Measurements from ENCODE around the gene TEX13A.
A peak's percentile ranks its signal among the peaks of the same experiment; 100 is the strongest.

TEX13A gene

GRCh38 chrX:105190252-105190853, 30.1 kb downstream of the TEX13A start:
- no peaks in the 10 kb centered on the region for H3K9me2 ChIP-seq (replicated peaks; ENCODE audit: low read depth, low read length)
- H3K79me2 ChIP-seq (ENCODE audit: insufficient read depth, low read length): no peaks in the 10 kb centered on the region
- no peaks in the 10 kb centered on the region for H4K20me1 ChIP-seq (ENCODE audit: insufficient read depth, low read length, poor library complexity, severe bottlenecking)
- H3K9me3 ChIP-seq (ENCODE audit: insufficient read depth, low read depth, low read length): no peaks in the 10 kb centered on the region
- no peak overlapping the region for H3K4me3 ChIP-seq (ENCODE audit: low read length, poor library complexity, severe bottlenecking)
- H3K9ac ChIP-seq (ENCODE audit: low read depth, low read length, poor library complexity, severe bottlenecking): no peak overlapping the region
- TF ChIP-seq EZH2phosphoT487 (IDR thresholded peaks at IDR 0.05; ENCODE audit: borderline replicate concordance): no peak
- peak; percentile 72 for TF ChIP-seq CTCF (conservative IDR thresholded peaks at IDR 0.05; ENCODE audit: low read length)
- no peak overlapping the region for H3K4me2 ChIP-seq (ENCODE audit: low read depth, low read length, poor library complexity, severe bottlenecking)
- H2AFZ ChIP-seq (ENCODE audit: low read length): no peak overlapping the region
- H3K36me3 ChIP-seq (ENCODE audit: insufficient read depth, low read length): no peaks in the 10 kb centered on the region
- H3K4me1 ChIP-seq (ENCODE audit: insufficient read depth, low read length, poor library complexity, severe bottlenecking): no peaks in the 10 kb centered on the region
- H3K27me3 ChIP-seq (ENCODE audit: insufficient read depth, low read length, poor library complexity, severe bottlenecking): no peaks in the 10 kb centered on the region
- no peaks in the 10 kb centered on the region for H3F3A ChIP-seq (ENCODE audit: low read depth)

DNA sequence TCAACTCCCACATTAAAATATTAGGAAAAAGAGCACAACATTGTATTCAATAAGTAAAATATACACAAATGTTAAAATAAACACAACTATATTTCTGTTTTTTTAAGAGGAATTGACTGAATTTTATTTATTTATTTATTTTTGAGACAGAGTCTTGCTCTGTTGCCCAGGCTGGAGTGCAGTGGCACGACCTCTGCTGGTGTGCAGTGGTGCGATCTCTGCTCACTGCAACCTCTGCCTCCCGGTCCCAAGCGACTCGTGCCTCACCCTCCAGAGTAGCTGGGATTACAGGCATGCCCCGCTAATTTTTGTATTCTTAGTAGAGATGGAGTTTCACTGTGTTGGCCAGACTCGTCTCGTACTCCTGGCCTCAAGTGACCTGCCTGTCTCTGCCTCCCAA, 31.4 kb downstream of the TEX13A start:
- H3K79me2 ChIP-seq (ENCODE audit: insufficient read depth, low read length): no peaks in the 10 kb centered on the region
- H4K20me1 ChIP-seq (ENCODE audit: insufficient read depth, low read length, poor library complexity, severe bottlenecking): no peaks in the 10 kb centered on the region
- no peak overlapping the region for H3K9ac ChIP-seq (ENCODE audit: low read depth, low read length, poor library complexity, severe bottlenecking)
- H3K36me3 ChIP-seq (ENCODE audit: insufficient read depth, low read length): no peaks in the 10 kb centered on the region
- no peak overlapping the region for H2AFZ ChIP-seq (ENCODE audit: low read length)
- no peak overlapping the region for H3K4me3 ChIP-seq (ENCODE audit: low read length, poor library complexity, severe bottlenecking)
- no peaks in the 10 kb centered on the region for H3K9me3 ChIP-seq (ENCODE audit: insufficient read depth, low read depth, low read length)
- H3K4me1 ChIP-seq (ENCODE audit: insufficient read depth, low read length, poor library complexity, severe bottlenecking): no peaks in the 10 kb centered on the region
- no peak overlapping the region for H3K4me2 ChIP-seq (ENCODE audit: low read depth, low read length, poor library complexity, severe bottlenecking)
- no peaks in the 10 kb centered on the region for H3K27me3 ChIP-seq (ENCODE audit: insufficient read depth, low read length, poor library complexity, severe bottlenecking)
- no peaks in the 10 kb centered on the region for H3K9me2 ChIP-seq (replicated peaks; ENCODE audit: low read depth, low read length)
- H3F3A ChIP-seq (ENCODE audit: low read depth): no peaks in the 10 kb centered on the region
- TF ChIP-seq CTCF (conservative IDR thresholded peaks at IDR 0.05; ENCODE audit: low read length): 0 out of 2 replicates have a peak, but pooled peaks have one; percentile 12
- TF ChIP-seq EZH2phosphoT487 (IDR thresholded peaks at IDR 0.05; ENCODE audit: borderline replicate concordance): no peak

- H3K9ac ChIP-seq (ENCODE audit: low read depth, low read length, poor library complexity, severe bottlenecking): no peak overlapping the region
These were observed 40.9 kb downstream of the TEX13A start for GRCh38 chrX:105179644-105180043.

More at GRCh38 chrX:105179644-105180043, 40.9 kb downstream of the TEX13A start:
- Histone ChIP-seq H3K36me3 (ENCODE audit: insufficient read depth, low read length) (no peaks in the 10 kb centered on the region), H2AFZ (ENCODE audit: low read length) (no peak overlapping the region), H4K20me1 (ENCODE audit: insufficient read depth, low read length, poor library complexity, severe bottlenecking) (no peaks in the 10 kb centered on the region), H3K4me1 (ENCODE audit: insufficient read depth, low read length, poor library complexity, severe bottlenecking) (no peaks in the 10 kb centered on the region), H3K9me3 (ENCODE audit: insufficient read depth, low read depth, low read length) (no peaks in the 10 kb centered on the region), H3K4me3 (ENCODE audit: low read length, poor library complexity, severe bottlenecking) (no peak overlapping the region), H3F3A (ENCODE audit: low read depth) (no peaks in the 10 kb centered on the region), H3K9me2 (replicated peaks; ENCODE audit: low read depth, low read length) (no peaks in the 10 kb centered on the region), H3K79me2 (ENCODE audit: insufficient read depth, low read length) (no peaks in the 10 kb centered on the region), H3K27me3 (ENCODE audit: insufficient read depth, low read length, poor library complexity, severe bottlenecking) (no peaks in the 10 kb centered on the region), H3K4me2 (ENCODE audit: low read depth, low read length, poor library complexity, severe bottlenecking) (no peak overlapping the region)
- no peak for TF ChIP-seq EZH2phosphoT487 (IDR thresholded peaks at IDR 0.05; ENCODE audit: borderline replicate concordance)
- no peak for TF ChIP-seq CTCF (conservative IDR thresholded peaks at IDR 0.05; ENCODE audit: low read length)
